Endothelial cell of umbilical vein (primary cell): ENCODE results near the gene GRHPR. TPM values are rescaled to one million over a fixed set of nuclear protein-coding genes. Genes with fewer than 3 reads are reported as not detected.

Source experiments
- BruUV-seq: library from RNA; stranded (reverse); fragments of 400-500 nt; replicated peaks from 2 replicates; lab custom pipeline; 2021; lab: Mats Ljungman, UMichigan
- CTCF ChIA-PET: fragments of 300-600, 350-600 bp; sonication (Branson Sonifier 250); formaldehyde crosslinking; loops from one replicate; lab custom pipeline; 2021; ENCODE audit warnings: antibody characterized with exemption, inconsistent platforms; lab: Charles Lee
- POLR2A ChIA-PET: fragments of 300-600, 350-600 bp; sonication (Branson Sonifier 250); formaldehyde crosslinking; loops from one replicate; lab custom pipeline; 2021; ENCODE audit warnings: antibody characterized with exemption, inconsistent platforms; lab: Charles Lee
- DNase-seq: peaks from one replicate; pipeline ENCODE4 v3.0.0-alpha.2; 2011; ENCODE audit warnings: low read depth, low spot score
- FAIRE-seq: peaks from 2 replicates; lab custom pipeline; 2011; peaks lifted over from hg19 to GRCh38; lab: Jason Lieb, UNC
- H2AFZ ChIP-seq: 2 replicates; pipeline ENCODE4 v1.6.0; 2012; ENCODE audit warnings: low read depth, low read length, control low read depth, inconsistent platforms
- H3K27ac ChIP-seq: 2 replicates; pipeline ENCODE4 v1.5.1; 2011; ENCODE audit warnings: low read depth, mild to moderate bottlenecking, control low read depth, low read length, moderate library complexity; ENCODE audit not compliant: insufficient read depth
- H3K27me3 ChIP-seq, 2 experiments: 2 replicates each; pipeline versions ENCODE4 v1.6.0 to v1.6.1; 2011; ENCODE audit warnings: low read length in 2 of 2, mixed read lengths in 1 of 2; ENCODE audit not compliant: control insufficient read depth in 2 of 2, insufficient read depth in 2 of 2
- H3K36me3 ChIP-seq, 2 experiments: 2 replicates in 1 of 2; 3 replicates in 1 of 2; pipeline ENCODE4 v1.5.1; 2011; ENCODE audit warnings: low read length in 2 of 2, mild to moderate bottlenecking in 1 of 2, moderate library complexity in 1 of 2; ENCODE audit not compliant: control insufficient read depth in 2 of 2, insufficient read depth in 2 of 2; ENCODE audit errors: extremely low read depth in 1 of 2
- H3K4me1 ChIP-seq: 3 replicates; pipeline ENCODE4 v1.5.1; 2011; ENCODE audit warnings: mild to moderate bottlenecking, low read length; ENCODE audit not compliant: control insufficient read depth, insufficient read depth; ENCODE audit errors: extremely low read depth
- H3K4me2 ChIP-seq: 2 replicates; pipeline ENCODE4 v1.6.1; 2011; ENCODE audit warnings: low read length, control low read depth, mixed read lengths; ENCODE audit not compliant: insufficient read depth
- H3K4me3 ChIP-seq, 3 experiments: fragments of 200-600 bp in 1 of 3; sonication (generic), shearing (Covaris generic) in 1 of 3; replicated peaks in 1 of 3; 2 replicates each; pipeline ENCODE4 v1.5.1; 2011 to 2016; ENCODE audit warnings: control low read depth in 3 of 3, low read length in 3 of 3, mild to moderate bottlenecking in 2 of 3, inconsistent platforms in 1 of 3, low read depth in 1 of 3, moderate library complexity in 1 of 3; ENCODE audit not compliant: insufficient read depth in 1 of 3
- H3K79me2 ChIP-seq: 2 replicates; pipeline ENCODE4 v1.6.0; 2012; ENCODE audit warnings: low read length, inconsistent platforms; ENCODE audit not compliant: control insufficient read depth, insufficient read depth
- H3K9ac ChIP-seq: replicated peaks from 2 replicates; pipeline ENCODE3; 2011; ENCODE audit warnings: low read length, control low read depth; ENCODE audit not compliant: insufficient read depth; ENCODE audit errors: extremely low read depth
- H3K9me1 ChIP-seq: replicated peaks from 3 replicates; pipeline ENCODE4 v1.6.0; 2011; ENCODE audit warnings: mild to moderate bottlenecking, low read length; ENCODE audit not compliant: control insufficient read depth, insufficient read depth; ENCODE audit errors: extremely low read depth
- H3K9me3 ChIP-seq: replicated peaks from 2 replicates; pipeline ENCODE4 v1.5.1; 2012; ENCODE audit warnings: low read length, inconsistent platforms; ENCODE audit not compliant: control insufficient read depth, insufficient read depth
- H4K20me1 ChIP-seq: replicated peaks from 2 replicates; pipeline ENCODE3; 2011; ENCODE audit warnings: mild to moderate bottlenecking, low read length; ENCODE audit not compliant: control insufficient read depth, insufficient read depth; ENCODE audit errors: extremely low read depth
- CTCF ChIP-seq, 2 donors: IDR thresholded peaks; 1 replicate in 1 of 2; 2 replicates in 1 of 2; pipeline ENCODE4 v1.5.1; 2011; ENCODE audit warnings: low read length in 2 of 2, mild to moderate bottlenecking in 2 of 2, moderate library complexity in 2 of 2, control low read depth in 1 of 2, inconsistent platforms in 1 of 2, low read depth in 1 of 2; ENCODE audit not compliant: insufficient read depth in 1 of 2; ENCODE audit errors: extremely low read depth in 1 of 2
- EZH2 ChIP-seq: IDR thresholded peaks from 2 replicates; pipeline ENCODE4 v1.6.1; 2012; ENCODE audit warnings: borderline replicate concordance, low read depth, mild to moderate bottlenecking, moderate library complexity, low read length, inconsistent platforms; ENCODE audit not compliant: severe bottlenecking
- FOS ChIP-seq: IDR thresholded peaks from 2 replicates; pipeline ENCODE4 v1.6.1; 2011; ENCODE audit warnings: mild to moderate bottlenecking, low read length, moderate library complexity, borderline replicate concordance; ENCODE audit not compliant: insufficient read depth
- GATA2 ChIP-seq: IDR thresholded peaks from 2 replicates; pipeline ENCODE4 v1.7.0; 2011; ENCODE audit warnings: low read depth, mild to moderate bottlenecking, moderate library complexity, mixed read lengths, low read length; ENCODE audit not compliant: insufficient read length, insufficient read depth
- JUN ChIP-seq: IDR thresholded peaks from 2 replicates; pipeline ENCODE4 v1.6.1; 2011; ENCODE audit warnings: borderline replicate concordance, low read depth; ENCODE audit not compliant: insufficient read length, insufficient read depth
- MAX ChIP-seq: IDR thresholded peaks from 2 replicates; pipeline ENCODE4 v1.6.1; 2011; ENCODE audit not compliant: insufficient read depth, insufficient read length
- MYC ChIP-seq: IDR thresholded peaks from one replicate; pipeline ENCODE4 v1.6.1; 2011; ENCODE audit warnings: mild to moderate bottlenecking, low read depth, low read length
- POLR2A ChIP-seq: IDR thresholded peaks from 2 replicates; pipeline ENCODE4 v1.6.1; 2012; ENCODE audit warnings: low read depth, mild to moderate bottlenecking, control low read depth, low read length
- POLR2AphosphoS5 ChIP-seq: IDR thresholded peaks from 2 replicates; pipeline ENCODE4 v1.6.1; 2012; ENCODE audit warnings: low read depth, mild to moderate bottlenecking, control low read depth, low read length, moderate library complexity; ENCODE audit not compliant: insufficient read depth
- dilution Hi-C: fragments of 300-500 bp; cut with MboI; formaldehyde crosslinking; loops from one replicate; pipeline ENCODE4 v1.15.0; 2019; ENCODE audit warnings: low sequenced_read_pairs; ENCODE audit not compliant: extremely low pct_ligation_motif_present
- intact Hi-C: fragments of 100-400 bp; cut with micrococcal nuclease; formaldehyde crosslinking; loops from one replicate; pipeline ENCODE4 v1.10.0; 2022
- polyA plus RNA-seq, 4 experiments: library from polyadenylated mRNA; depleted of rRNA in 3 of 4; stranded (reverse) in 3 of 4; unstranded in 1 of 4; fragments of >200 nt; gene quantifications; 2 replicates each; pipeline versions ENCODE4 v1.2.1 to v1.2.3, GENCODE V29; 2011 to 2012; ENCODE audit warnings: missing spikeins in 1 of 4
- total RNA-seq: library from RNA; stranded (reverse); gene quantifications from 2 replicates; pipeline ENCODE4 v1.2.3, GENCODE V29; 2021

GRHPR gene
- total and polyA plus RNA-seq, 2 donors (not counting 3 experiments of a cell fraction or from before 2014, with no cell fraction given): 91.2 to 247 TPM

- no TSS peak for BruUV-seq
- ChIA-PET CTCF (no interaction called here), POLR2A (no interaction called here)
- dilution Hi-C loops: no loop called here
- no peak overlapping the region for H3K9ac ChIP-seq
- no peak overlapping the region for H3K4me2 ChIP-seq
- no peak overlapping the region for H3K4me3 ChIP-seq
- H3K4me1 ChIP-seq: no peaks in the 10 kb centered on the region
- H3K36me3 ChIP-seq: peaks cover 3 to 42% of the 10 kb centered on the region in 2 experiments
- H3K9me3 ChIP-seq: no peaks in the 10 kb centered on the region
- no peak overlapping the region for H2AFZ ChIP-seq
- DNase-seq: no peak
- intact Hi-C loops: no loop called here
- no peaks in the 10 kb centered on the region for H3K9me1 ChIP-seq
- TF ChIP-seq CTCF (IDR thresholded peaks at IDR 0.05; ENCODE audit: extremely low read depth in 1 of 2, insufficient read depth in 1 of 2, low read depth in 1 of 2, low read length in 2 of 2) (no peak), POLR2A (no peak), MYC (no peak), EZH2 (no peak), FOS (no peak)
- no peaks in the 10 kb centered on the region for H3K27me3 ChIP-seq
- no peak for FAIRE-seq
- no peak overlapping the region for H3K27ac ChIP-seq
- H3K79me2 ChIP-seq: peaks cover 2% of the 10 kb centered on the region
- H4K20me1 ChIP-seq: no peaks in the 10 kb centered on the region
Observed at GRCh38 chr9:37437621-37438020, 15.1 kb downstream of the GRHPR start.

- POLR2A ChIA-PET: no interaction called here
- peaks cover 3 to 42% of the 10 kb centered on the region in 2 experiments for H3K36me3 ChIP-seq
- no peaks in the 10 kb centered on the region for H3K4me1 ChIP-seq
- dilution Hi-C loops: no loop called here
- H4K20me1 ChIP-seq: no peaks in the 10 kb centered on the region
- no peak overlapping the region for H3K4me2 ChIP-seq
- BruUV-seq: no TSS peak
- no peak for FAIRE-seq
- CTCF ChIA-PET: no interaction called here
- intact Hi-C loops: no loop called here
- no peaks in the 10 kb centered on the region for H3K9me3 ChIP-seq
- H3K4me3 ChIP-seq: no peak overlapping the region
- no peak overlapping the region for H2AFZ ChIP-seq
- no peak for TF ChIP-seq MYC
- TF ChIP-seq MAX: no peak
- TF ChIP-seq CTCF (IDR thresholded peaks at IDR 0.05; ENCODE audit: extremely low read depth in 1 of 2, insufficient read depth in 1 of 2, low read depth in 1 of 2, low read length in 2 of 2): no peak
- TF ChIP-seq EZH2: no peak
- no peak for TF ChIP-seq POLR2AphosphoS5
- TF ChIP-seq POLR2A: no peak
- no peak for TF ChIP-seq FOS
- TF ChIP-seq JUN: no peak
- TF ChIP-seq GATA2: no peak
- DNase-seq: no peak
- no peak overlapping the region for H3K9ac ChIP-seq
- no peaks in the 10 kb centered on the region for H3K9me1 ChIP-seq
- peaks cover 2% of the 10 kb centered on the region for H3K79me2 ChIP-seq
- H3K27ac ChIP-seq: no peak overlapping the region
- no peaks in the 10 kb centered on the region for H3K27me3 ChIP-seq
Observed at GRCh38 chr9:37438359-37438758, 15.9 kb downstream of the GRHPR start.
